K562 (cell line): ENCODE measurements around the gene OR2C3. TPM values are rescaled to one million over a fixed set of nuclear protein-coding genes. Genes with fewer than 3 reads are reported as not detected.

ENCODE experiments used
- ATAC-seq: fragments of 200-7000 bp; cut with Tn5 transposase; 3 replicates; pipeline ENCODE4 v1.9.1; 2020; ENCODE audit warnings: moderate library complexity
- BruUV-seq: library from RNA; stranded (reverse); fragments of 400-500 nt; replicated peaks from 2 replicates; lab custom pipeline; 2021; lab: Mats Ljungman, UMichigan
- CTCF ChIA-PET: fragments of 300-600 bp; formaldehyde crosslinking; extraction: SDS; loops from one replicate; lab custom pipeline; 2021; ENCODE audit warnings: low intra/inter-chr PET ratio; lab: Yijun Ruan, JAX
- POLR2A ChIA-PET: fragments of 300-600, 350-650 bp; sonication (Branson Sonifier 250); formaldehyde crosslinking; extraction: SDS; loops from one replicate; lab custom pipeline; 2021; ENCODE audit warnings: antibody characterized with exemption, inconsistent platforms; lab: Yijun Ruan, JAX
- DNase-seq, 4 experiments: peaks; one replicate each; pipeline versions ENCODE4 v3.0.0 to v3.0.0-alpha.2; 2011 to 2018; ENCODE audit warnings: low spot score in 3 of 4, mixed read lengths in 3 of 4; ENCODE audit errors: extremely low read depth in 1 of 4
- FAIRE-seq: peaks from 2 replicates; lab custom pipeline; 2011; peaks lifted over from hg19 to GRCh38; lab: Jason Lieb, UNC
- H2AFZ ChIP-seq: 2 replicates; pipeline ENCODE4 v1.6.0; 2011; ENCODE audit warnings: low read depth, low read length, control low read depth, inconsistent platforms
- H3K27ac ChIP-seq: fragments of 200-600 bp; 3 replicates; pipeline ENCODE4 v1.8.0; 2011; ENCODE audit warnings: low read depth, mild to moderate bottlenecking, control low read depth, inconsistent platforms, low read length, moderate library complexity, mixed read lengths; ENCODE audit errors: extremely low read depth
- H3K27me3 ChIP-seq, 2 experiments: fragments of 300-600 bp in 1 of 2; 2 replicates in 1 of 2; 3 replicates in 1 of 2; pipeline versions ENCODE4 v1.6.0 to v1.8.0; 2011; ENCODE audit warnings: inconsistent platforms in 2 of 2, low read length in 2 of 2, mild to moderate bottlenecking in 1 of 2, mixed read lengths in 1 of 2, moderate library complexity in 1 of 2; ENCODE audit not compliant: control insufficient read depth in 2 of 2, insufficient read depth in 2 of 2
- H3K36me3 ChIP-seq: fragments of 300-600 bp; 3 replicates; pipeline ENCODE4 v1.8.0; 2011; ENCODE audit warnings: mild to moderate bottlenecking, low read length, inconsistent platforms; ENCODE audit not compliant: control insufficient read depth, insufficient read depth
- H3K4me1 ChIP-seq, 2 experiments: fragments of 200-600 bp in 1 of 2; replicated peaks in 1 of 2; 2 replicates in 1 of 2; 3 replicates in 1 of 2; pipeline versions ENCODE4 v1.5.1 to v1.8.0; 2011; ENCODE audit warnings: inconsistent platforms in 2 of 2, low read length in 2 of 2, mild to moderate bottlenecking in 1 of 2, mixed read lengths in 1 of 2, moderate library complexity in 1 of 2; ENCODE audit not compliant: control insufficient read depth in 2 of 2, insufficient read depth in 2 of 2
- H3K4me2 ChIP-seq: 2 replicates; pipeline ENCODE4 v1.6.1; 2011; ENCODE audit warnings: low read length, control low read depth, inconsistent platforms, mixed read lengths; ENCODE audit not compliant: insufficient read depth
- H3K4me3 ChIP-seq: fragments of 200-600 bp; sonication (generic), shearing (Covaris generic); 2 replicates; pipeline ENCODE4 v1.5.1; 2016; ENCODE audit warnings: control low read depth, inconsistent platforms
- H3K79me2 ChIP-seq: fragments of 200-600 bp; 3 replicates; pipeline ENCODE4 v1.8.0; 2011; ENCODE audit warnings: low read length, inconsistent platforms; ENCODE audit not compliant: control insufficient read depth, insufficient read depth
- H3K9ac ChIP-seq, 2 experiments: 2 replicates each; pipeline versions ENCODE4 v1.6.0 to v1.6.1; 2011; ENCODE audit warnings: low read depth in 2 of 2, low read length in 2 of 2, control low read depth in 1 of 2, inconsistent platforms in 1 of 2, mild to moderate bottlenecking in 1 of 2, mixed read lengths in 1 of 2; ENCODE audit not compliant: insufficient read depth in 1 of 2
- H3K9me1 ChIP-seq: one replicate; pipeline ENCODE4 v1.6.0; 2011; ENCODE audit warnings: inconsistent platforms, mild to moderate bottlenecking, low read length, moderate library complexity; ENCODE audit not compliant: control insufficient read depth, insufficient read depth
- H3K9me3 ChIP-seq: replicated peaks from 2 replicates; pipeline ENCODE4 v1.5.1; 2011; ENCODE audit warnings: low read depth, low read length, inconsistent platforms; ENCODE audit not compliant: control insufficient read depth, insufficient read depth
- H4K20me1 ChIP-seq: replicated peaks from 2 replicates; pipeline ENCODE4 v1.6.1; 2011; ENCODE audit warnings: low read length, inconsistent platforms, mixed read lengths; ENCODE audit not compliant: control insufficient read depth, insufficient read depth
- CHD4 ChIP-seq: fragments of 200-600 bp; sonication (generic); IDR thresholded peaks from 3 replicates; pipeline ENCODE4 v1.6.1; 2012; ENCODE audit warnings: low read depth, mild to moderate bottlenecking, mixed read lengths, low read length, inconsistent platforms; ENCODE audit not compliant: insufficient read depth, insufficient replicate concordance, poor library complexity, severe bottlenecking
- ILK ChIP-seq: fragments of 450-650 bp; IDR thresholded peaks from 2 replicates; pipeline ENCODE4 v1.6.1; 2016; ENCODE audit warnings: missing genetic modification characterization, low read depth, mild to moderate bottlenecking, missing compliant biosample characterization, moderate library complexity, borderline replicate concordance
- MTA3 ChIP-seq: fragments of 450-650 bp; formaldehyde crosslinking; IDR thresholded peaks from 2 replicates; pipeline ENCODE4 v1.6.1; 2017; ENCODE audit warnings: mild to moderate bottlenecking, borderline replicate concordance
- MYC ChIP-seq, 2 experiments: fragments of 250-450 bp in 1 of 2; sonication (Bioruptor Pico) in 1 of 2; IDR thresholded peaks; 2 replicates each; pipeline versions ENCODE4 v1.5.1 to v1.6.1; 2012 to 2021; ENCODE audit warnings: low read depth in 2 of 2, borderline replicate concordance in 1 of 2, improper control_type of control experiment in 1 of 2, low read length in 1 of 2, mild to moderate bottlenecking in 1 of 2, moderate library complexity in 1 of 2
- ZNF764 ChIP-seq: fragments of 250-450 bp; sonication (Bioruptor Pico); IDR thresholded peaks from 2 replicates; pipeline ENCODE4 v1.4.0; 2020; ENCODE audit warnings: low read depth, mild to moderate bottlenecking, moderate library complexity
- ZNF780A ChIP-seq: fragments of 250-450 bp; sonication (Bioruptor Pico); IDR thresholded peaks from 2 replicates; pipeline ENCODE4 v1.5.0; 2021; ENCODE audit warnings: mild to moderate bottlenecking
- WGBS: fragments of 100-300 bp; shearing (Covaris generic); methylation state at CpG from one replicate; pipeline ENCODE4 v1.1.6; 2016; ENCODE audit warnings: low coverage, mixed read lengths; ENCODE audit not compliant: insufficient coverage; ENCODE audit errors: missing lambda C conversion rate; 5-methylcytosine and 5-hydroxymethylcytosine counted together
- in situ Hi-C: fragments of 300-500 bp; cut with MboI; formaldehyde crosslinking; loops from 4 replicates; pipeline ENCODE4 v1.15.0; 2018; ENCODE audit warnings: inconsistent platforms, mixed read lengths
- intact Hi-C: fragments of 100-400 bp; cut with micrococcal nuclease; formaldehyde crosslinking; loops from 2 replicates; pipeline ENCODE4 v1.14.2; 2022
- polyA plus RNA-seq, 8 experiments: library from polyadenylated mRNA; depleted of rRNA in 4 of 8; stranded (reverse) in 5 of 8; unstranded in 3 of 8; fragments of >200 nt; fragmentation: Nextera tagmentation in 2 of 8; fragmentation: Illumina TruSeq in 1 of 8; extraction: Ambion mirVana in 2 of 8; extraction: Trizol in 1 of 8; gene quantifications; 2 replicates each; pipeline versions ENCODE4 v1.2.1 to v1.2.3, GENCODE V29; 2011 to 2014; ENCODE audit warnings: inconsistent platforms in 1 of 8, missing spikeins in 1 of 8
- total RNA-seq, 7 experiments: library from RNA; depleted of rRNA in 6 of 7; stranded (reverse); fragments of >200 nt in 6 of 7; fragmentation: Illumina TruSeq in 2 of 7; extraction: Trizol in 2 of 7; gene quantifications; 2 replicates each; pipeline versions ENCODE4 v1.2.1 to v1.2.3, GENCODE V29; 2011 to 2021; ENCODE audit warnings: low replicate concordance in 1 of 7
- TF ChIP-seq, protein P1 (sequence below): fragments of 250-450 bp; sonication (Bioruptor Pico); IDR thresholded peaks from 2 replicates; pipeline ENCODE4 v1.5.0; 2021
- TF ChIP-seq, protein P2 (sequence below): fragments of 450-650 bp; formaldehyde crosslinking; IDR thresholded peaks from 2 replicates; pipeline ENCODE4 v1.4.0; 2020; ENCODE audit warnings: mild to moderate bottlenecking

The OR2C3 gene
- total and polyA plus RNA-seq, 9 of the 15 experiments (the other 6 are each of a cell fraction or from before 2014, with no cell fraction given): under 0.01 to 0.05 (median 0.03) TPM; not detected in 4

DNA sequence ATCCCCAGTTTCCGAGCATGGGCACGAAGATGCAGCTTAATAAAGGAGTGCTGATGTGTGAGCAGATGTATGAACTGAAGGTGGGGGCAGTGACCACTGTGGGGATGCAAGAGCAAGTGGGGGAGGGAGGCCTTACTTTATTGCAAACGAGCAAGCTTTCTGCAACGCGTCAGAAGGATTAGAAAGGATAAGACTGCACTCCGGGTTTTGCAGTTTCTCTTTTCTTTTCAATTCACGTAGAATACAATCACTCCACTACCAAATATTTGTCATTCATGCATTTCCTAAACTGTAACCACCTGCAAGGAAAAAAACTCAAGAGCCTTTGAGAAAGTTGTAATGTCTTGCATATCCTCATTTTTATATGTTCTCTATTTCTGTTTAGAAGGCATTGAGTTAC lies 4.3 kb upstream of the OR2C3 start:
- CTCF ChIA-PET: no interaction called here
- BruUV-seq: no TSS peak
- WGBS: 0% methylated on average over 7 of the region's 7 CpGs

More for the DNA sequence above, 4.3 kb upstream of the OR2C3 start:
- Histone ChIP-seq H3K9me1 (no peaks in the 10 kb centered on the region), H3K9ac (no peak overlapping the region), H3K27ac (no peak overlapping the region), H2AFZ (no peak overlapping the region), H3K79me2 (no peaks in the 10 kb centered on the region), H3K4me3 (no peak overlapping the region), H3K27me3 (no peaks in the 10 kb centered on the region), H3K36me3 (no peaks in the 10 kb centered on the region), H3K4me1 (no peaks in the 10 kb centered on the region)
- intact Hi-C loops (no loop called here), in situ Hi-C loops (no loop called here)
- ATAC-seq: no peak
- POLR2A ChIA-PET: interaction anchor here (0.7 to 0.8 kb wide), 2 partner anchors 18 to 21 kb away, joined by 3 to 4 read pairs; no protein-coding TSS in a partner anchor
- DNase-seq: no peak
- TF ChIP-seq, protein P1, sequence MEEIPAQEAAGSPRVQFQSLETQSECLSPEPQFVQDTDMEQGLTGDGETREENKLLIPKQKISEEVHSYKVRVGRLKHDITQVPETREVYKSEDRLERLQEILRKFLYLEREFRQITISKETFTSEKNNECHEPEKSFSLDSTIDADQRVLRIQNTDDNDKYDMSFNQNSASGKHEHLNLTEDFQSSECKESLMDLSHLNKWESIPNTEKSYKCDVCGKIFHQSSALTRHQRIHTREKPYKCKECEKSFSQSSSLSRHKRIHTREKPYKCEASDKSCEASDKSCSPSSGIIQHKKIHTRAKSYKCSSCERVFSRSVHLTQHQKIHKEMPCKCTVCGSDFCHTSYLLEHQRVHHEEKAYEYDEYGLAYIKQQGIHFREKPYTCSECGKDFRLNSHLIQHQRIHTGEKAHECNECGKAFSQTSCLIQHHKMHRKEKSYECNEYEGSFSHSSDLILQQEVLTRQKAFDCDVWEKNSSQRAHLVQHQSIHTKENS (CRISPR knock-in tag): no peak
- TF ChIP-seq MYC (IDR thresholded peaks at IDR 0.05; ENCODE audit: low read depth, low read length) (no peak), MYC (CRISPR knock-in tag; IDR thresholded peaks at IDR 0.05; ENCODE audit: borderline replicate concordance, low read depth) (no peak), MTA3 (no peak), CHD4 (no peak), ILK (no peak), ZNF764 (no peak), ZNF780A (no peak)
- TF ChIP-seq, protein P2, sequence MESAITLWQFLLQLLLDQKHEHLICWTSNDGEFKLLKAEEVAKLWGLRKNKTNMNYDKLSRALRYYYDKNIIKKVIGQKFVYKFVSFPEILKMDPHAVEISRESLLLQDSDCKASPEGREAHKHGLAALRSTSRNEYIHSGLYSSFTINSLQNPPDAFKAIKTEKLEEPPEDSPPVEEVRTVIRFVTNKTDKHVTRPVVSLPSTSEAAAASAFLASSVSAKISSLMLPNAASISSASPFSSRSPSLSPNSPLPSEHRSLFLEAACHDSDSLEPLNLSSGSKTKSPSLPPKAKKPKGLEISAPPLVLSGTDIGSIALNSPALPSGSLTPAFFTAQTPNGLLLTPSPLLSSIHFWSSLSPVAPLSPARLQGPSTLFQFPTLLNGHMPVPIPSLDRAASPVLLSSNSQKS (CRISPR knock-in tag): no peak
- TF ChIP-seq, all 486 proteins: peak for 0
- Histone ChIP-seq H3K4me2 (no peak overlapping the region), H4K20me1 (no peaks in the 10 kb centered on the region), H3K9me3 (no peaks in the 10 kb centered on the region)
- no peak for FAIRE-seq
